Prostate gland (tissue), 2 donors: ENCODE measurements around the gene TAPBP.
"Not testable (repeated sequence)": the region's sequence is repeated elsewhere in the genome, so short reads cannot be mapped to it uniquely, and the experiment has no call there.

Source experiments
- CTCF ChIP-seq, 4 experiments: fragments of 200-600 bp in 2 of 4; fragments of 450-650 bp in 2 of 4; sonication (generic) in 2 of 4; IDR thresholded peaks; 1 replicate in 3 of 4; 2 replicates in 1 of 4; pipeline ENCODE4 v1.5.1; 2016 to 2019; ENCODE audit warnings: antibody characterized with exemption in 4 of 4, mild to moderate bottlenecking in 2 of 4, moderate library complexity in 2 of 4
- POLR2AphosphoS5 ChIP-seq: sonication (generic); formaldehyde crosslinking; IDR thresholded peaks from one replicate; pipeline ENCODE4 v1.6.1; 2017; ENCODE audit warnings: antibody characterized with exemption

- not testable (repeated sequence) for TF ChIP-seq CTCF (IDR thresholded peaks at IDR 0.05); POLR2AphosphoS5
Measured at GRCh38 chr6:33355860-33356259, 42.0 kb upstream of the TAPBP start.
